Endothelial cell of umbilical vein (primary cell): ENCODE results near the gene DBX1. TPM values are rescaled to one million over a fixed set of nuclear protein-coding genes. Genes with fewer than 3 reads are reported as not detected.

ENCODE experiments used
- BruUV-seq: library from RNA; stranded (reverse); fragments of 400-500 nt; replicated peaks from 2 replicates; lab custom pipeline; 2021; lab: Mats Ljungman, UMichigan
- CTCF ChIA-PET: fragments of 300-600, 350-600 bp; sonication (Branson Sonifier 250); formaldehyde crosslinking; loops from one replicate; lab custom pipeline; 2021; ENCODE audit warnings: antibody characterized with exemption, inconsistent platforms; lab: Charles Lee
- POLR2A ChIA-PET: fragments of 300-600, 350-600 bp; sonication (Branson Sonifier 250); formaldehyde crosslinking; loops from one replicate; lab custom pipeline; 2021; ENCODE audit warnings: antibody characterized with exemption, inconsistent platforms; lab: Charles Lee
- DNase-seq: peaks from one replicate; pipeline ENCODE4 v3.0.0-alpha.2; 2011; ENCODE audit warnings: low read depth, low spot score
- FAIRE-seq: peaks from 2 replicates; lab custom pipeline; 2011; peaks lifted over from hg19 to GRCh38; lab: Jason Lieb, UNC
- H2AFZ ChIP-seq: 2 replicates; pipeline ENCODE4 v1.6.0; 2012; ENCODE audit warnings: low read depth, low read length, control low read depth, inconsistent platforms
- H3K27ac ChIP-seq: 2 replicates; pipeline ENCODE4 v1.5.1; 2011; ENCODE audit warnings: low read depth, mild to moderate bottlenecking, control low read depth, low read length, moderate library complexity; ENCODE audit not compliant: insufficient read depth
- H3K27me3 ChIP-seq, 2 experiments: 2 replicates each; pipeline versions ENCODE4 v1.6.0 to v1.6.1; 2011; ENCODE audit warnings: low read length in 2 of 2, mixed read lengths in 1 of 2; ENCODE audit not compliant: control insufficient read depth in 2 of 2, insufficient read depth in 2 of 2
- H3K36me3 ChIP-seq, 2 experiments: 2 replicates in 1 of 2; 3 replicates in 1 of 2; pipeline ENCODE4 v1.5.1; 2011; ENCODE audit warnings: low read length in 2 of 2, mild to moderate bottlenecking in 1 of 2, moderate library complexity in 1 of 2; ENCODE audit not compliant: control insufficient read depth in 2 of 2, insufficient read depth in 2 of 2; ENCODE audit errors: extremely low read depth in 1 of 2
- H3K4me1 ChIP-seq: 3 replicates; pipeline ENCODE4 v1.5.1; 2011; ENCODE audit warnings: mild to moderate bottlenecking, low read length; ENCODE audit not compliant: control insufficient read depth, insufficient read depth; ENCODE audit errors: extremely low read depth
- H3K4me2 ChIP-seq: 2 replicates; pipeline ENCODE4 v1.6.1; 2011; ENCODE audit warnings: low read length, control low read depth, mixed read lengths; ENCODE audit not compliant: insufficient read depth
- H3K4me3 ChIP-seq, 3 experiments: fragments of 200-600 bp in 1 of 3; sonication (generic), shearing (Covaris generic) in 1 of 3; replicated peaks in 1 of 3; 2 replicates each; pipeline ENCODE4 v1.5.1; 2011 to 2016; ENCODE audit warnings: control low read depth in 3 of 3, low read length in 3 of 3, mild to moderate bottlenecking in 2 of 3, inconsistent platforms in 1 of 3, low read depth in 1 of 3, moderate library complexity in 1 of 3; ENCODE audit not compliant: insufficient read depth in 1 of 3
- H3K79me2 ChIP-seq: 2 replicates; pipeline ENCODE4 v1.6.0; 2012; ENCODE audit warnings: low read length, inconsistent platforms; ENCODE audit not compliant: control insufficient read depth, insufficient read depth
- H3K9ac ChIP-seq: replicated peaks from 2 replicates; pipeline ENCODE3; 2011; ENCODE audit warnings: low read length, control low read depth; ENCODE audit not compliant: insufficient read depth; ENCODE audit errors: extremely low read depth
- H3K9me1 ChIP-seq: replicated peaks from 3 replicates; pipeline ENCODE4 v1.6.0; 2011; ENCODE audit warnings: mild to moderate bottlenecking, low read length; ENCODE audit not compliant: control insufficient read depth, insufficient read depth; ENCODE audit errors: extremely low read depth
- H3K9me3 ChIP-seq: replicated peaks from 2 replicates; pipeline ENCODE4 v1.5.1; 2012; ENCODE audit warnings: low read length, inconsistent platforms; ENCODE audit not compliant: control insufficient read depth, insufficient read depth
- H4K20me1 ChIP-seq: replicated peaks from 2 replicates; pipeline ENCODE3; 2011; ENCODE audit warnings: mild to moderate bottlenecking, low read length; ENCODE audit not compliant: control insufficient read depth, insufficient read depth; ENCODE audit errors: extremely low read depth
- CTCF ChIP-seq, 2 donors: IDR thresholded peaks; 1 replicate in 1 of 2; 2 replicates in 1 of 2; pipeline ENCODE4 v1.5.1; 2011; ENCODE audit warnings: low read length in 2 of 2, mild to moderate bottlenecking in 2 of 2, moderate library complexity in 2 of 2, control low read depth in 1 of 2, inconsistent platforms in 1 of 2, low read depth in 1 of 2; ENCODE audit not compliant: insufficient read depth in 1 of 2; ENCODE audit errors: extremely low read depth in 1 of 2
- EZH2 ChIP-seq: IDR thresholded peaks from 2 replicates; pipeline ENCODE4 v1.6.1; 2012; ENCODE audit warnings: borderline replicate concordance, low read depth, mild to moderate bottlenecking, moderate library complexity, low read length, inconsistent platforms; ENCODE audit not compliant: severe bottlenecking
- FOS ChIP-seq: IDR thresholded peaks from 2 replicates; pipeline ENCODE4 v1.6.1; 2011; ENCODE audit warnings: mild to moderate bottlenecking, low read length, moderate library complexity, borderline replicate concordance; ENCODE audit not compliant: insufficient read depth
- GATA2 ChIP-seq: IDR thresholded peaks from 2 replicates; pipeline ENCODE4 v1.7.0; 2011; ENCODE audit warnings: low read depth, mild to moderate bottlenecking, moderate library complexity, mixed read lengths, low read length; ENCODE audit not compliant: insufficient read length, insufficient read depth
- JUN ChIP-seq: IDR thresholded peaks from 2 replicates; pipeline ENCODE4 v1.6.1; 2011; ENCODE audit warnings: borderline replicate concordance, low read depth; ENCODE audit not compliant: insufficient read length, insufficient read depth
- MAX ChIP-seq: IDR thresholded peaks from 2 replicates; pipeline ENCODE4 v1.6.1; 2011; ENCODE audit not compliant: insufficient read depth, insufficient read length
- MYC ChIP-seq: IDR thresholded peaks from one replicate; pipeline ENCODE4 v1.6.1; 2011; ENCODE audit warnings: mild to moderate bottlenecking, low read depth, low read length
- POLR2A ChIP-seq: IDR thresholded peaks from 2 replicates; pipeline ENCODE4 v1.6.1; 2012; ENCODE audit warnings: low read depth, mild to moderate bottlenecking, control low read depth, low read length
- POLR2AphosphoS5 ChIP-seq: IDR thresholded peaks from 2 replicates; pipeline ENCODE4 v1.6.1; 2012; ENCODE audit warnings: low read depth, mild to moderate bottlenecking, control low read depth, low read length, moderate library complexity; ENCODE audit not compliant: insufficient read depth
- dilution Hi-C: fragments of 300-500 bp; cut with MboI; formaldehyde crosslinking; loops from one replicate; pipeline ENCODE4 v1.15.0; 2019; ENCODE audit warnings: low sequenced_read_pairs; ENCODE audit not compliant: extremely low pct_ligation_motif_present
- intact Hi-C: fragments of 100-400 bp; cut with micrococcal nuclease; formaldehyde crosslinking; loops from one replicate; pipeline ENCODE4 v1.10.0; 2022
- polyA plus RNA-seq, 4 experiments: library from polyadenylated mRNA; depleted of rRNA in 3 of 4; stranded (reverse) in 3 of 4; unstranded in 1 of 4; fragments of >200 nt; gene quantifications; 2 replicates each; pipeline versions ENCODE4 v1.2.1 to v1.2.3, GENCODE V29; 2011 to 2012; ENCODE audit warnings: missing spikeins in 1 of 4
- total RNA-seq: library from RNA; stranded (reverse); gene quantifications from 2 replicates; pipeline ENCODE4 v1.2.3, GENCODE V29; 2021

Gene DBX1
- total and polyA plus RNA-seq, 2 donors (not counting 3 experiments of a cell fraction or from before 2014, with no cell fraction given): not detected

GRCh38 chr11:20194470-20194869 lies 34.2 kb upstream of the DBX1 start:
- Histone ChIP-seq H3K9me3 (no peaks in the 10 kb centered on the region), H3K4me1 (no peaks in the 10 kb centered on the region), H4K20me1 (no peaks in the 10 kb centered on the region), H3K9ac (no peak overlapping the region), H3K27ac (no peak overlapping the region), H3K9me1 (no peaks in the 10 kb centered on the region), H3K4me3 (no peak overlapping the region), H3K79me2 (no peaks in the 10 kb centered on the region), H3K36me3 (no peaks in the 10 kb centered on the region), H3K27me3 (peaks cover 8 to 23% of the 10 kb centered on the region in 2 experiments), H3K4me2 (no peak overlapping the region), H2AFZ (no peak overlapping the region)
- dilution Hi-C loops: no loop called here
- POLR2A ChIA-PET: no interaction called here
- CTCF ChIA-PET: no interaction called here
- intact Hi-C loops: no loop called here
- no peak for FAIRE-seq
- TF ChIP-seq CTCF (IDR thresholded peaks at IDR 0.05; ENCODE audit: extremely low read depth in 1 of 2, insufficient read depth in 1 of 2, low read depth in 1 of 2, low read length in 2 of 2) (no peak), MAX (no peak), FOS (no peak), POLR2AphosphoS5 (no peak), EZH2 (no peak), POLR2A (no peak), MYC (no peak), GATA2 (no peak), JUN (no peak)
- no peak for DNase-seq
- BruUV-seq: no TSS peak
